ENCODE measurements around the gene NCAN. TPM values are rescaled to one million over a fixed set of nuclear protein-coding genes. Genes with fewer than 3 reads are reported as not detected.
"Not testable (repeated sequence)": the region's sequence is repeated elsewhere in the genome, so short reads cannot be mapped to it uniquely, and the experiment has no call there.

NCAN gene
- total RNA-seq, 1 donor from 2014 or later: not detected

- H3K27me3 Mint-ChIP-seq: peaks cover 57% of the 10 kb centered on the region
- CTCF ChIA-PET: no interaction called here
- no peak overlapping the region for H3K27ac Mint-ChIP-seq
- no peak for DNase-seq
- no peak overlapping the region for H3K4me3 Mint-ChIP-seq
- TF ChIP-seq CTCF (IDR thresholded peaks at IDR 0.05): no peak
- POLR2A ChIA-PET: no interaction called here
- no peaks in the 10 kb centered on the region for H3K36me3 Mint-ChIP-seq (ENCODE audit: low read depth)
- H3K4me1 Mint-ChIP-seq: no peaks in the 10 kb centered on the region
- peaks cover 5% of the 10 kb centered on the region for H3K9me3 Mint-ChIP-seq
- ATAC-seq (ENCODE audit: low read depth): no peak
- intact Hi-C loops (cut with micrococcal nuclease): no loop called here
Measured at GRCh38 chr19:19215792-19216191, 4.0 kb downstream of the NCAN start.

GRCh38 chr19:19217099-19217498 is 5.3 kb downstream of the NCAN start:
- Mint-ChIP-seq H3K9me3 (peaks cover 5% of the 10 kb centered on the region), H3K4me3 (no peak overlapping the region), H3K27me3 (peaks cover 48% of the 10 kb centered on the region), H3K27ac (no peak overlapping the region), H3K4me1 (no peaks in the 10 kb centered on the region), H3K36me3 (ENCODE audit: low read depth) (no peaks in the 10 kb centered on the region)
- TF ChIP-seq CTCF (IDR thresholded peaks at IDR 0.05): no peak
- intact Hi-C loops (cut with micrococcal nuclease): no loop called here
- ATAC-seq (ENCODE audit: low read depth) (no peak), DNase-seq (no peak)
- CTCF ChIA-PET: interaction anchor here (1.2 kb wide), 1 partner anchor 8 kb away, joined by 3 read pairs; no protein-coding TSS in a partner anchor
- POLR2A ChIA-PET: no interaction called here

- ATAC-seq (ENCODE audit: low read depth) (no peak), DNase-seq (no peak)
- H3K27me3 Mint-ChIP-seq: peaks cover 36% of the 10 kb centered on the region
- no peaks in the 10 kb centered on the region for H3K36me3 Mint-ChIP-seq (ENCODE audit: low read depth)
- intact Hi-C loops (cut with micrococcal nuclease): no loop called here
- H3K4me3 Mint-ChIP-seq: no peak overlapping the region
- CTCF ChIA-PET: no interaction called here
- TF ChIP-seq CTCF (IDR thresholded peaks at IDR 0.05): no peak
- POLR2A ChIA-PET: no interaction called here
- peaks cover 5% of the 10 kb centered on the region for H3K9me3 Mint-ChIP-seq
- H3K4me1 Mint-ChIP-seq: no peaks in the 10 kb centered on the region
- no peak overlapping the region for H3K27ac Mint-ChIP-seq
Measured at GRCh38 chr19:19218911-19219310, 7.2 kb downstream of the NCAN start.

- peaks cover 22% of the 10 kb centered on the region for H3K27me3 Mint-ChIP-seq
- H3K9me3 Mint-ChIP-seq; H3K27ac Mint-ChIP-seq; H3K36me3 Mint-ChIP-seq (ENCODE audit: low read depth); ATAC-seq (ENCODE audit: low read depth); intact Hi-C loops (cut with micrococcal nuclease); H3K4me3 Mint-ChIP-seq; DNase-seq; H3K4me1 Mint-ChIP-seq: not testable (repeated sequence)
- CTCF ChIA-PET: interaction anchor here (0.7 kb wide), 1 partner anchor 46 kb away, joined by 3 read pairs; no protein-coding TSS in a partner anchor
- POLR2A ChIA-PET: interaction anchor here (0.6 kb wide), 1 partner anchor 154 kb away, joined by 4 read pairs; no protein-coding TSS in a partner anchor
Measured at GRCh38 chr19:19221000-19221399, 9.2 kb downstream of the NCAN start.

- no peak for ATAC-seq (ENCODE audit: low read depth)
- no peak for DNase-seq
- Mint-ChIP-seq H3K27ac (no peak overlapping the region), H3K4me3 (no peak overlapping the region), H3K27me3 (peaks cover 12% of the 10 kb centered on the region), H3K4me1 (peaks cover 4% of the 10 kb centered on the region), H3K36me3 (ENCODE audit: low read depth) (no peaks in the 10 kb centered on the region), H3K9me3 (no peaks in the 10 kb centered on the region)
- TF ChIP-seq CTCF (IDR thresholded peaks at IDR 0.05): no peak
- POLR2A ChIA-PET: no interaction called here
- intact Hi-C loops (cut with micrococcal nuclease): no loop called here
- CTCF ChIA-PET: no interaction called here
Measured at GRCh38 chr19:19223060-19223459, 11.3 kb downstream of the NCAN start.

- ATAC-seq (ENCODE audit: low read depth) (no peak), DNase-seq (no peak)
- ChIA-PET CTCF (no interaction called here), POLR2A (interaction anchor here (1.1 kb wide), 1 partner anchor 32 kb away, joined by 5 read pairs; the partner anchor contains the start of genes BORCS8 and RFXANK)
- TF ChIP-seq CTCF (IDR thresholded peaks at IDR 0.05): no peak
- Mint-ChIP-seq H3K4me1 (peaks cover 4% of the 10 kb centered on the region), H3K27ac (no peak overlapping the region), H3K27me3 (peaks cover 16% of the 10 kb centered on the region), H3K4me3 (no peak overlapping the region), H3K9me3 (no peaks in the 10 kb centered on the region), H3K36me3 (ENCODE audit: low read depth) (no peaks in the 10 kb centered on the region)
- intact Hi-C loops (cut with micrococcal nuclease): no loop called here
Measured at GRCh38 chr19:19223636-19224035, 11.9 kb downstream of the NCAN start.
